Femur (tissue), 1 donor: ENCODE data around the gene METTL1.

Experiments
- DNase-seq: peaks from one replicate; pipeline ENCODE4 v3.0.0-alpha.2; 2017

METTL1 gene

GRCh38 chr12:57751788-57752667 is 19.9 kb downstream of the METTL1 start, which contains the start of gene CDK4:
TSS of gene CDK4 (minus strand) at chr12:57752310. CDS start at chr12:57751717, 593 bp downstream.
- DNase-seq = peak; percentile 100

GRCh38 chr12:57751432-57751787 is 20.5 kb downstream of the METTL1 start:
- no peak for DNase-seq

GRCh38 chr12:57750561-57751431 is 21.1 kb downstream of the METTL1 start:
- no peak for DNase-seq

GRCh38 chr12:57749061-57749460 is 22.8 kb downstream of the METTL1 start:
- DNase-seq = no peak

- DNase-seq = no peak
These were observed 25.9 kb downstream of the METTL1 start for GRCh38 chr12:57746025-57746424.

- DNase-seq = no peak
These were observed 26.4 kb downstream of the METTL1 start for GRCh38 chr12:57745485-57745881.

GRCh38 chr12:57744777-57745484 is 27.0 kb downstream of the METTL1 start, which contains the start of gene TSPAN31:
TSS of gene TSPAN31 (plus strand) at chr12:57745039. CDS start at chr12:57745155, 116 bp downstream.
- DNase-seq = peak; percentile 98

GRCh38 chr12:57744194-57744776 is 27.6 kb downstream of the METTL1 start:
- DNase-seq = peak; percentile 88

GRCh38 chr12:57743769-57744168 is 28.1 kb downstream of the METTL1 start:
- DNase-seq = no peak

- DNase-seq = no peak
These were observed 29.8 kb downstream of the METTL1 start for GRCh38 chr12:57741844-57742738.

- DNase-seq = no peak
These were observed 30.5 kb downstream of the METTL1 start for GRCh38 chr12:57741413-57741789.

- no peak for DNase-seq
These were observed 31.1 kb downstream of the METTL1 start for GRCh38 chr12:57740656-57741412.

- no peak for DNase-seq
These were observed 31.9 kb downstream of the METTL1 start for GRCh38 chr12:57739914-57740538.

GRCh38 chr12:57739387-57739786 is 32.5 kb downstream of the METTL1 start:
- DNase-seq = no peak

GRCh38 chr12:57738661-57739237 is 33.2 kb downstream of the METTL1 start, which contains the start of gene AGAP2:
TSS of gene AGAP2 (minus strand) at chr12:57738742. CDS start at chr12:57738246, 496 bp downstream.
- no peak for DNase-seq

- no peak for DNase-seq
These were observed 34.1 kb downstream of the METTL1 start for GRCh38 chr12:57737467-57738460.

GRCh38 chr12:57736741-57737466 is 35.0 kb downstream of the METTL1 start:
- no peak for DNase-seq
